Natural killer cell (primary cell): Measurements from ENCODE around the gene KRTCAP3. TPM values are rescaled to one million over a fixed set of nuclear protein-coding genes. Genes with fewer than 3 reads are reported as not detected.
"Not testable (repeated sequence)": the region's sequence is repeated elsewhere in the genome, so short reads cannot be mapped to it uniquely, and the experiment has no call there.

Experiments
- ATAC-seq, 3 donors: fragments of 150-1000 bp in 2 of 3; fragments of 200-7000 bp in 1 of 3; cut with Tn5 transposase; 1 replicate in 1 of 3; 2 replicates in 2 of 3; pipeline ENCODE4 v1.10.0; 2021; ENCODE audit warnings: mild to moderate bottlenecking in 2 of 3, moderate library complexity in 2 of 3
- DNase-seq, 2 donors: peaks; one replicate each; pipeline versions ENCODE4 v3.0.0 to v3.0.0-alpha.2; 2013 to 2021; ENCODE audit warnings: mixed read lengths in 1 of 2
- H3K27ac ChIP-seq: one replicate; pipeline ENCODE4 v1.5.1; 2013; ENCODE audit warnings: mild to moderate bottlenecking, low read length
- H3K27me3 ChIP-seq: one replicate; pipeline ENCODE4 v1.6.1; 2013; ENCODE audit warnings: low read length; ENCODE audit not compliant: control insufficient read depth, insufficient read depth
- H3K36me3 ChIP-seq: one replicate; pipeline ENCODE4 v1.6.1; 2013; ENCODE audit warnings: low read length; ENCODE audit not compliant: control insufficient read depth, insufficient read depth
- H3K4me1 ChIP-seq: one replicate; pipeline ENCODE4 v1.6.1; 2013; ENCODE audit warnings: low read length; ENCODE audit not compliant: control insufficient read depth, insufficient read depth
- H3K4me3 ChIP-seq: one replicate; pipeline ENCODE4 v1.5.1; 2013; ENCODE audit warnings: low read length
- H3K9me3 ChIP-seq: one replicate; pipeline ENCODE4 v1.6.1; 2013; ENCODE audit warnings: low read length; ENCODE audit not compliant: control insufficient read depth, insufficient read depth
- H3K27ac Mint-ChIP-seq, 2 donors: one replicate each; pipeline ENCODE4 v1.8.0; 2022; ENCODE audit warnings: mild to moderate bottlenecking in 2 of 2, mixed read lengths in 2 of 2, moderate library complexity in 1 of 2
- H3K27me3 Mint-ChIP-seq, 2 donors: one replicate each; pipeline ENCODE4 v1.8.0; 2022; ENCODE audit warnings: low read depth in 2 of 2, mixed read lengths in 2 of 2
- H3K36me3 Mint-ChIP-seq: one replicate; pipeline ENCODE4 v1.8.0; 2022; ENCODE audit warnings: mixed read lengths
- H3K4me1 Mint-ChIP-seq, 2 donors: one replicate each; pipeline ENCODE4 v1.8.0; 2022; ENCODE audit warnings: mixed read lengths in 2 of 2
- H3K4me3 Mint-ChIP-seq: one replicate; pipeline ENCODE4 v1.8.0; 2022; ENCODE audit warnings: mild to moderate bottlenecking, moderate library complexity, mixed read lengths
- H3K9me3 Mint-ChIP-seq, 2 donors: one replicate each; pipeline ENCODE4 v1.8.0; 2022; ENCODE audit warnings: mixed read lengths in 2 of 2
- CTCF ChIP-seq: fragments of 200-600 bp; IDR thresholded peaks from one replicate; pipeline ENCODE4 v1.8.0; 2022; ENCODE audit warnings: antibody characterized with exemption
- WGBS: methylation state at CpG from one replicate; pipeline ENCODE4 v1.1.7; 2013; ENCODE audit warnings: missing lambda C conversion rate; ENCODE audit not compliant: insufficient coverage; 5-methylcytosine and 5-hydroxymethylcytosine counted together
- intact Hi-C: fragments of 100-400 bp; cut with micrococcal nuclease; formaldehyde crosslinking; loops from one replicate; pipeline ENCODE4 v1.14.2; 2022
- total RNA-seq, 4 donors: library from RNA; stranded (reverse); fragments of 120-200 nt in 1 of 4; gene quantifications; one replicate each; pipeline versions ENCODE4 v1.2.3 to v1.2.4, GENCODE V29; 2013 to 2022

KRTCAP3 gene
- total RNA-seq, 3 donors from 2014 or later (not counting 1 experiment from before 2014, with no cell fraction given) = 4.4 to 8.4 (median 5.1) TPM

- H3K27ac ChIP-seq = no peak overlapping the region
- H3K4me3 ChIP-seq = no peak overlapping the region
- H3K27ac Mint-ChIP-seq = no peak overlapping the region
- no peaks in the 10 kb centered on the region for H3K4me1 ChIP-seq
- no peaks in the 10 kb centered on the region for H3K9me3 Mint-ChIP-seq
- ATAC-seq (no peak), DNase-seq (no peak)
- TF ChIP-seq CTCF = no peak
- no peaks in the 10 kb centered on the region for H3K36me3 ChIP-seq
- H3K27me3 ChIP-seq = no peaks in the 10 kb centered on the region
- no peaks in the 10 kb centered on the region for H3K27me3 Mint-ChIP-seq
- no peaks in the 10 kb centered on the region for H3K9me3 ChIP-seq
- no peak overlapping the region for H3K4me3 Mint-ChIP-seq
- H3K36me3 Mint-ChIP-seq = no peaks in the 10 kb centered on the region
- intact Hi-C loops = no loop called here
- H3K4me1 Mint-ChIP-seq = no peaks in the 10 kb centered on the region
Observed at GRCh38 chr2:27420996-27421395, 21.2 kb upstream of the KRTCAP3 start.

DNA sequence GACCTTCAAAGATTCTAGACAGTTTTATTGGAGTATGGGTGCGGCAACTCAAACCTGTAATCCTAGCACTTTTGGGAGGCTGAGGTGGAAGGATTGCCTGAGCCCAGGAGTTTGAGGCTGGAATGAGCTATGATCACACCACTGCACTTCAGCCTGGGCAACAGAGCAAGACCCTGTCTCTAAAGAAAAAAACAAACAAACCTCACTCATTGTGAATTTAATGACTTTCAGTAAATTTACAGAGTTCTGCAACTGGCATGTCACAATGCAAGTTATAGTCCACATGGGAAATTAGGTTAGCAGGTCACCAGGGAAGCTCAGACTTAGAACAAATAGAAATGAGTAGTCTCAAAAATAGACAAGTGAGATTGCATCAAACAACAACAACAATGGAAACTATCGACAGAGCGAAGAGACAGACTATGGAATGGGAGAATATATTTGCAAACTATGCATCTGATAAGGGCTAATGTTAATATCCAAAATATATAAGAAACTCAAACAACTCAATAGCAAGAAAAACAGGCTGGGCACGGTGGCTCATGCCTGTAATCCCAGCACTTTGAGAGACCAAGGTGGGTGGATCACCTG is 20.4 kb upstream of the KRTCAP3 start:
- WGBS = 96% methylated on average over 2 of the region's 4 CpGs
- H3K9me3 ChIP-seq = no peaks in the 10 kb centered on the region
- no peaks in the 10 kb centered on the region for H3K27me3 ChIP-seq
- no peaks in the 10 kb centered on the region for H3K36me3 ChIP-seq
- no peaks in the 10 kb centered on the region for H3K4me1 ChIP-seq
- intact Hi-C loops = no loop called here
- Mint-ChIP-seq H3K9me3 (no peaks in the 10 kb centered on the region), H3K27ac (no peak overlapping the region), H3K27me3 (no peaks in the 10 kb centered on the region), H3K4me1 (no peaks in the 10 kb centered on the region), H3K36me3 (no peaks in the 10 kb centered on the region), H3K4me3 (no peak overlapping the region)
- H3K4me3 ChIP-seq = no peak overlapping the region
- no peak overlapping the region for H3K27ac ChIP-seq
- TF ChIP-seq CTCF = no peak
- DNase-seq (no peak), ATAC-seq (no peak)

- no peak overlapping the region for H3K27ac ChIP-seq
- H3K4me3 ChIP-seq = no peak overlapping the region
- H3K9me3 Mint-ChIP-seq = no peaks in the 10 kb centered on the region
- no peak for TF ChIP-seq CTCF
- no peaks in the 10 kb centered on the region for H3K36me3 ChIP-seq
- H3K4me3 Mint-ChIP-seq = no peak overlapping the region
- no peak overlapping the region for H3K27ac Mint-ChIP-seq
- intact Hi-C loops = no loop called here
- ATAC-seq (no peak), DNase-seq (no peak)
- H3K27me3 Mint-ChIP-seq = no peaks in the 10 kb centered on the region
- H3K27me3 ChIP-seq = no peaks in the 10 kb centered on the region
- no peaks in the 10 kb centered on the region for H3K9me3 ChIP-seq
- WGBS = 96% methylated on average over 2 of the region's 3 CpGs
- peaks cover 3% of the 10 kb centered on the region for H3K4me1 ChIP-seq
- H3K36me3 Mint-ChIP-seq = no peaks in the 10 kb centered on the region
- peaks cover 5% of the 10 kb centered on the region in 2 donors for H3K4me1 Mint-ChIP-seq
Observed at GRCh38 chr2:27422958-27423357, 19.2 kb upstream of the KRTCAP3 start.

- H3K4me1 Mint-ChIP-seq = peaks cover 18 to 21% of the 10 kb centered on the region in 2 donors
- H3K36me3 ChIP-seq, DNase-seq, H3K27me3 Mint-ChIP-seq, H3K9me3 Mint-ChIP-seq, H3K27ac ChIP-seq, H3K4me3 ChIP-seq, H3K27ac Mint-ChIP-seq, H3K27me3 ChIP-seq, H3K9me3 ChIP-seq, H3K36me3 Mint-ChIP-seq, H3K4me3 Mint-ChIP-seq, ATAC-seq: not testable (repeated sequence)
- 99% methylated on average over 10 of the region's 10 CpGs for WGBS
- intact Hi-C loops = loop anchor here (5.0 kb wide), 1 partner anchor 33 kb away; no protein-coding TSS in a partner anchor
- H3K4me1 ChIP-seq = peaks cover 13% of the 10 kb centered on the region
Observed at GRCh38 chr2:27425039-27425438, 17.1 kb upstream of the KRTCAP3 start.
